ENCODE results near the gene NUDT22.
A peak's percentile ranks its signal among the peaks of the same experiment; 100 is the strongest.
"Not testable (repeated sequence)": the region's sequence is repeated elsewhere in the genome, so short reads cannot be mapped to it uniquely, and the experiment has no call there.

Gene NUDT22

GRCh38 chr11:64241491-64242374 is 15.7 kb downstream of the NUDT22 start:
- peak in 1 of 2 donors; percentile 100 for DNase-seq (ENCODE audit: low read depth in 2 of 2)

DNA sequence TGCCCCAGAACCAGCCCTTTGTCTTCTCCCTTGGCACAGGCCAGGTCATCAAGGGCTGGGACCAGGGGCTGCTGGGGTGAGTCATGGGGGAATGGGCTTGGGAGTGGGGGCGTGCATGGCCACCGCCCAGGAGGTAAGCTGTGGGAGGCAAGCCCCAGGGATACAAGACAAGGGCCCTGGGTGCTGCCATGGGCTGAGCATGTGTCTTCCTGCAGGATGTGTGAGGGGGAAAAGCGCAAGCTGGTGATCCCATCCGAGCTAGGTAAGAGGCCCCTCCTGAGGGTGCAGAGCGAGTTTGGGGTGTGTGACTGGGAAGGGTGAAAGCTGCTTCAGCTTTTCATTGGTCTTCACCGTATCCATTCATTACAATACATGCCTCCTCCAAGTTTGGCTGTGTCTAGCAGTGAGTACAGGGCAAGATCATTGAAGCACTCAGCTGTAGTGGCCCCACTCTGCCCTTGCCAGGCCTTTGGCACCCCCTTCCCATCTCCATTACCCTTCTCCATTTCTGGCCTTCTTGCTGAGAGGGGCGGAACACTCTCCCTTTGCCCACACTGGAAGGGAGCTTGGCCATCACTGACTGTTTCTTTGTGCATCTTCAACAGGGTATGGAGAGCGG is 17.3 kb downstream of the NUDT22 start:
- no peak for DNase-seq (ENCODE audit: low read depth in 2 of 2)

GRCh38 chr11:64244107-64244506 is 18.0 kb downstream of the NUDT22 start:
- no peak for DNase-seq (ENCODE audit: low read depth in 2 of 2)

- no peak for DNase-seq (ENCODE audit: low read depth in 2 of 2)
Measured at GRCh38 chr11:64244966-64245365, 18.9 kb downstream of the NUDT22 start.

DNA sequence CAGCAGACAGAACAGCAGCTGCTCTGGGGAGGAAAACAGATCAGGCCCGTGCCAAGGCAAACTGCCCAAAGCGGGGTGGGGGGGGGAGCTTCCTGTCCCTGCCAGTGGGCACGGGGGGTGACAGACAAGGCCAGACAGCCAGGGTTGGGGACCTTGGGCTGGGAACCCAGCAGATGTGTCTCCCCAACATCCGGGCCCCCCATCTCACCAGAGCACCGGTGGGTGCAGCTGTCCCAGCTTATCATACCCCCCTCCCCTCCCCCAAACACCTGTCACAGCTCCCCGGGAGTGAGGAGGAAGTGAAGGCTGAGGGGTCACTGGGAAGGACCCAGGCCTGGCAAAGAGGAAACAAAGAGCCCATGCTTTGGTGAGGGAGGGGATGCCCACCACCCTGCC is 19.3 kb downstream of the NUDT22 start:
- no peak for DNase-seq (ENCODE audit: low read depth in 2 of 2)

- DNase-seq (ENCODE audit: low read depth in 2 of 2), result peak; percentile 72 to 74
Measured at GRCh38 chr11:64245797-64246620, 19.9 kb downstream of the NUDT22 start.

DNA sequence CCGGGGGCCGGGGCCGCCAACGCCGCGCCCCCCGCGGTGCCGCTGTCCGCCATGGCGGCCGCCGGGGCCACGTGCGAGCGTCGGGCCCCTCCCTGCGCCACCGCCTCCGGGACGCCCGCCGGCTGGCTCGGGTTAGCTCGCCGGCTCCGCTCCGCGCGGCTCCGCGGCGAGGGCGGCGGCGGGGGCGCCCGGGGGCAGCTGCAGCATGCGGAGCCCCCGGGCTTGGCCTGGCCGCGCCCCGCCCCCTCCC is 20.5 kb downstream of the NUDT22 start:
- DNase-seq (ENCODE audit: low read depth in 2 of 2), result not testable (repeated sequence)

- DNase-seq (ENCODE audit: low read depth in 2 of 2), result peak; percentile 59 to 66
Measured at GRCh38 chr11:64246871-64247728, 21.0 kb downstream of the NUDT22 start, which contains the start of gene PPP1R14B. Gene PPP1R14B (minus strand): TSS chr11:64246943. CDS start chr11:64246673, 270 bp downstream.

GRCh38 chr11:64247729-64248531 is 21.9 kb downstream of the NUDT22 start:
- DNase-seq (ENCODE audit: low read depth in 2 of 2), result no peak

- no peak for DNase-seq (ENCODE audit: low read depth in 2 of 2)
Measured at GRCh38 chr11:64248578-64248977, 22.5 kb downstream of the NUDT22 start.

DNA sequence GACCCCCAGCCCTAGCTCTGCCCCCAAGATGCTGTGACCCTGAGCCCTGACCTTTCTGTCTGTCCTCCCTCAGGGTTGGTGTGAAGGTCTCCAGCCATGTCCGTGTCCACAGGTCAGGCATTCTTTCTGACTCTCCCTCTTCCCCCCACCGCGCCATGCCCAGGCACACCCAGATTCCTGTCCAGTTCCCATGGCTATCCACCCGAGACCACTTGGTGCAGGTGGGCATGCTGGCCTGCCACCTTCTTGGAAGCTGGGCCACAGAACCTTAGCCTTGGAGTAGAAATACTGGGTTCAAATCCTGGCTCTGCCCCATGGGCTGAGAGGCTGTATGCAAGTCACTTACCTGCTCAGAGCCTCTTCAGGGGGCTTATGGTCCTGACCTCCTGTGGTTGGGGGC is 23.0 kb downstream of the NUDT22 start:
- DNase-seq (ENCODE audit: low read depth in 2 of 2), result no peak

- DNase-seq (ENCODE audit: low read depth in 2 of 2), result no peak
Measured at GRCh38 chr11:64249563-64250414, 23.7 kb downstream of the NUDT22 start.

DNA sequence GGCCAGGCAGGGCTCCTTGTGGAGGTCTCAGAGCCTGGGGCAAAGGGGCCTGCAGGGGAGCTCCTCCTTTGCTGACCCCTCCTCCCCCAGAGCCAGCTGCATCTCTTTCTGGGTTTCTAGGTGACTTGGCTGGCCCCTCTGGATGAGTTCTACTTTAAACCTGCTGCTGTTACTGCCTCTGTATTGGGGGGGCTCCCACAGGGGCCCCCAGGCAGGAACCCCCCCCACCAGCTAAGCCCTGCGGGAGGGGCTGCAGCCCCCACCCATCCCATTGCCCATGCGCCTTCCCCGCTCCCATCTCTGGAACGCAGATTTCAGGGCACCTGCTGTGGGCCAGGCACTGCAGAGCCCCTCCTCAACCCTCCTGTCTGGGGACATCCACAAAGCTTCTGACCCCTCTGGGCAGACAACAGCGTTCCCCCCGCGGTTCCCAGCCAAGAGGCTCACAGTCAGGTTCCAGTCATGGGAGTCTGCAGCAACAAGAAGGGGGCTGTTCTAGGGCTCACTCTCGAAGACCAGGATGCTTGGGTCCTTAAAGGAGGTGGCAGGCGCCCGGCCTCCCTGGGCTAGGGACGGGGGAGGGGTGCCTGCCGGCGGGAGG is 24.4 kb downstream of the NUDT22 start:
- no peak for DNase-seq (ENCODE audit: low read depth in 2 of 2)

DNA sequence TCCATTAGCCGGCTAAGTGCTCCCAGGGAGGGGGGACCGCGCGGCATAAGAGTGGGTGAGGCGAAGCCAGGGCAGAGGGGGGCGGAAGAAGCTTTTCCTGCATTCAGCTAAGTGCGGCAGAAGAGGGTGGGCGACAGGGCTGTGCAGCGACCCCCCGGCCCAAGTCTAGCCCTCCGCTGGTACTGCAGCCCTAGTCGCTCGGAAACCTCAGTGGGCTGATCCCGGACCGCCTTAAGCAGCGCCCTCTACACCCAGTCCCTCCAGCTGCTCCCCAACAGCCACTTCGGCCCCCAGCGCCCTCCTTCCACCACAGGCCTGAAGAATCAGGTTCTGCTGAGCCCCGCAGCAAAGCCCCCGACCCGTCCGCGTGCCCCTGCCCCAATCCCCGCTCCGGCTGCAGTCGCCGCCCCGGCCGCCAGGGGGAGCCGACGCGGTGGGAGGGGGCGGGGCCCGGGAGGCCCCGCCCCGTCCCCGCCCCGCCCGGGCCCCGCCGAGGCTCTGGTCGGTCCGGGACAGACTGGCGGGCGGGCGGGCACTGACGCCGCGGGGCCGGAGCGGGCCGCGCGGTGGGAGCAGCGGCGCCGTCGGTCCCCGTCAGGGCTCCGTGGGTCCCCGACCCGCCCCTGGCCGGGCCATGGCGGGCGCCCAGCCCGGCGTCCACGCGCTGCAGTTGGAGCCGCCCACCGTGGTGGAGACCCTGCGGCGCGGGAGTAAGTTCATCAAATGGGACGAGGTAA is 25.1 kb downstream of the NUDT22 start, which contains the start of gene PLCB3:
TSS of gene PLCB3 (plus strand) at position 515 of the 737 bp plus-strand sequence. CDS start at position 635, 120 bp downstream.
- DNase-seq (ENCODE audit: low read depth in 2 of 2), result no peak

DNA sequence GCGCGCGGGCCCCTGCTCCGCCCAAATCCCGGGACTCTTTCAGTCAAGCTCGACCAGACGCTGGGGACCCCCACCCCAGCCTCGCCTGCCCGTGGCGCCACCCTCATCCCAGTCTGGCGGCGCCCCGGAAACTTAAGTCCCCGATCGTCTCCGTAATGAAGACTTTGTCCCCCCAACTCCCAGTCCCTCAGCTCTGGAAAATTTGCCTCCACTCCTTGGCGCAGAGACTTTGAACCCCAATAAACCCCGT is 25.6 kb downstream of the NUDT22 start:
- no peak for DNase-seq (ENCODE audit: low read depth in 2 of 2)

DNA sequence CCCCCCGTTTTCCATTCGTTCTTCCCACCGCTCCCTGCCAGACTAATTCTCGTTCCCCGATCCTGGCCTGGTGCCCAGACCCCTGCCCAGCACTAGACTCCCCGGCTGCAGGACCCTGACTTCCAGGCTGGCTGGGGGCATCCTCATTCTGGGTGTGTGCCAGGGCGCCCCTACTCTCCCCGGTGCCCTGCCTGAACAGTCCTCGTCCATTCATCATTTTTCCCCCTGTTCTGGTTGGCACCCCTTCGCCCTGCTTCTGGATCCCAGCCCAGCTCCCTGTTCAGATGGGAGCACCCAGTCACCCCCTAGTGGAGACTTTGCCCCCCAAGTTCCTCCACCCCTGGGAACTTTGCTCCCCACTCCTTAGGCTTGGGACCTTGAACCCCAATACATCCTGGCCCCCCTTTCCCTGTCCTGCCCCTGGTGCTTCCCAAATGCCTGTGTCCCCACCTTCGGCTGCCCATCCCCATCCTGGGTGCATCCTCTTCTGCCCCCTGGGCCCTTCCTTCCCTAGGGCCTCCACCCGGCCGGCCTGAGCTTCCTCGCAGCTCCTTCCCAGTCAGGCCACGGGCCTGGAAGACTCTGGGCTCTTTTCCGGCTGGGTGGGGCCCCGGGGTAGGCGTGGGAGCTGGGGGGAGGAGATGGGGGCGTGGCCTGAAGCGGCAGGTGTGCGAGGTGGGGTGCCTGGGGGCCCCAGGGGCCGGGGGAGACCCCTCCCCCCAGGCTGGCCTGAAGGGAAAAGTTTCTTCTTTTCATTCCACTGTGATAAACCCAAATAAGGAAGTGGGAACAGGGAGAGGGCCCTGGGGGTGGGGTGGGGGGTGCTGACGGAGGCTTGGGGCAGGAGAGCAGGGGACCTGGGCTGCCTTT is 26.2 kb downstream of the NUDT22 start:
- DNase-seq (ENCODE audit: low read depth in 2 of 2), result no peak

DNA sequence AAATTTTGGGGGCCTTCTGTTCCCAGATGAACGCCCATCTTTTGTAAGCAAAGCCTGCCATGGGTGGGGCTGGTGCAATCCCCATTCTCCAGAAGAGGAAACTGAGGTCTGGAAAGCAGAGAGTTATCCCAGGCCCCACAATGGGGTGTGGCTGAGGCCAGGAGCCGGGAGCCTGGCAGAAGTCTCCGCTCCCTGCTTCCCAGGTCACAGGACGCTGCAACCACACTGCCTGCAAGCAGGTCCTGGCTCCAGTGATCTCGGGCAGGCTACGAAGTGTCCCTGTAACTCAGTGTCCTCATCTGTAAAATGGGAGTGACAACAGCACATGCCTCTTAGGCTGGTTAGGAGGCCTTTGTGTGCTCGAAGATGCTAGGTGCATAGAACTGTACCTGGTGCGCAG is 27.0 kb downstream of the NUDT22 start:
- no peak for DNase-seq (ENCODE audit: low read depth in 2 of 2)

- DNase-seq (ENCODE audit: low read depth in 2 of 2), result no peak
Measured at GRCh38 chr11:64253481-64253880, 27.4 kb downstream of the NUDT22 start.
